Measurements from ENCODE around the gene EPDR1. TPM values are rescaled to one million over a fixed set of nuclear protein-coding genes. Genes with fewer than 3 reads are reported as not detected.

EPDR1 gene
- polyA plus RNA-seq, 3 donors: 0.25 to 1.2 (median 1.1) TPM

- Histone ChIP-seq H3K79me2 (ENCODE audit: insufficient read depth, low read length) (peaks cover 7% of the 10 kb centered on the region), H3K4me3 (replicated peaks in 1 of 3; ENCODE audit: low read depth in 2 of 3, low read length in 3 of 3) (no peak overlapping the region), H3K4me2 (replicated peaks; ENCODE audit: extremely low read depth, low read length, poor library complexity, severe bottlenecking) (no peak overlapping the region), H3K4me1 (ENCODE audit: control insufficient read depth in 1 of 2, insufficient read depth in 2 of 2, low read length in 2 of 2) (peaks cover 20 to 23% of the 10 kb centered on the region in 2 donors), H4K20me1 (ENCODE audit: insufficient read depth, low read length) (no peaks in the 10 kb centered on the region), H3K9me3 (replicated peaks in 1 of 2; ENCODE audit: control insufficient read depth in 1 of 2, insufficient read depth in 1 of 2, low read length in 2 of 2) (peaks cover 2 to 14% of the 10 kb centered on the region in 2 donors), H2AFZ (ENCODE audit: insufficient read depth, low read depth, low read length, poor library complexity, severe bottlenecking) (no peak overlapping the region), H3K36me3 (replicated peaks in 1 of 2; ENCODE audit: control insufficient read depth in 1 of 2, insufficient read depth in 2 of 2, low read length in 2 of 2) (peaks cover 0 to 6% of the 10 kb centered on the region in 2 donors), H3K9ac (ENCODE audit: insufficient read depth, low read length, poor library complexity, severe bottlenecking) (no peak overlapping the region), H3K27ac (ENCODE audit: low read depth in 1 of 2, low read length in 2 of 2) (no peak overlapping the region), H3K27me3 (ENCODE audit: control insufficient read depth in 2 of 2, insufficient read depth in 2 of 2, low read length in 2 of 2) (peaks cover 2 to 8% of the 10 kb centered on the region in 2 donors)
- TF ChIP-seq CTCF (IDR thresholded peaks at IDR 0.05): no peak
- peaks cover 8 to 19% (median 13%) of the 10 kb centered on the region in 3 donors for H3K27me3 Mint-ChIP-seq (ENCODE audit: low read depth in 3 of 3)
- peaks cover 0 to 3% of the 10 kb centered on the region in 2 donors for H3K36me3 Mint-ChIP-seq
- 83% methylated on average over 1 of the region's 1 CpG for WGBS (ENCODE audit: insufficient coverage)
- H3K9me3 Mint-ChIP-seq: peaks cover 3 to 19% (median 14%) of the 10 kb centered on the region in 7 donors
- H3K4me1 Mint-ChIP-seq: peaks cover 15% of the 10 kb centered on the region
- no peak overlapping the region for H3K27ac Mint-ChIP-seq
- H3K4me3 Mint-ChIP-seq: no peak overlapping the region
- intact Hi-C loops (cut with micrococcal nuclease): no loop called here
- no peak for DNase-seq
Measured at GRCh38 chr7:37923996-37924395, 3.6 kb downstream of the EPDR1 start.

- peaks cover 20 to 23% of the 10 kb centered on the region in 2 donors for H3K4me1 ChIP-seq (ENCODE audit: control insufficient read depth in 1 of 2, insufficient read depth in 2 of 2, low read length in 2 of 2)
- peaks cover 3 to 19% (median 14%) of the 10 kb centered on the region in 7 donors for H3K9me3 Mint-ChIP-seq
- WGBS (ENCODE audit: insufficient coverage): no CpG with 5 or more reads among the region's 3 CpGs
Measured at GRCh38 chr7:37924491-37925041, 4.1 kb downstream of the EPDR1 start.

More at GRCh38 chr7:37924491-37925041, 4.1 kb downstream of the EPDR1 start:
- peaks cover 0 to 3% of the 10 kb centered on the region in 2 donors for H3K36me3 Mint-ChIP-seq
- Histone ChIP-seq H3K27ac (ENCODE audit: low read depth in 1 of 2, low read length in 2 of 2) (no peak overlapping the region), H3K9ac (ENCODE audit: insufficient read depth, low read length, poor library complexity, severe bottlenecking) (no peak overlapping the region), H3K4me2 (replicated peaks; ENCODE audit: extremely low read depth, low read length, poor library complexity, severe bottlenecking) (no peak overlapping the region), H2AFZ (ENCODE audit: insufficient read depth, low read depth, low read length, poor library complexity, severe bottlenecking) (no peak overlapping the region), H3K9me3 (replicated peaks in 1 of 2; ENCODE audit: control insufficient read depth in 1 of 2, insufficient read depth in 1 of 2, low read length in 2 of 2) (peaks cover 2 to 14% of the 10 kb centered on the region in 2 donors), H4K20me1 (ENCODE audit: insufficient read depth, low read length) (no peaks in the 10 kb centered on the region), H3K4me3 (replicated peaks in 1 of 3; ENCODE audit: low read depth in 2 of 3, low read length in 3 of 3) (no peak overlapping the region), H3K27me3 (ENCODE audit: control insufficient read depth in 2 of 2, insufficient read depth in 2 of 2, low read length in 2 of 2) (peaks cover 0 to 2% of the 10 kb centered on the region in 2 donors), H3K79me2 (ENCODE audit: insufficient read depth, low read length) (peaks cover 7% of the 10 kb centered on the region), H3K36me3 (replicated peaks in 1 of 2; ENCODE audit: control insufficient read depth in 1 of 2, insufficient read depth in 2 of 2, low read length in 2 of 2) (peaks cover 0 to 6% of the 10 kb centered on the region in 2 donors)
- peaks cover 15% of the 10 kb centered on the region for H3K4me1 Mint-ChIP-seq
- no peak overlapping the region for H3K27ac Mint-ChIP-seq
- H3K4me3 Mint-ChIP-seq: no peak overlapping the region
- no peak for DNase-seq
- intact Hi-C loops (cut with micrococcal nuclease): no loop called here
- peaks cover 5 to 15% (median 8%) of the 10 kb centered on the region in 3 donors for H3K27me3 Mint-ChIP-seq (ENCODE audit: low read depth in 3 of 3)
- no peak for TF ChIP-seq CTCF (IDR thresholded peaks at IDR 0.05)

All from CD14-positive monocyte (primary cell).